Caco-2 (cell line): ENCODE results near the gene TENM3. TPM values are rescaled to one million over a fixed set of nuclear protein-coding genes. Genes with fewer than 3 reads are reported as not detected.

Experiments
- BruUV-seq: library from RNA; stranded (reverse); fragments of 400-500 nt; replicated peaks from 2 replicates; lab custom pipeline; 2021; lab: Mats Ljungman, UMichigan
- CTCF ChIA-PET: fragments of 300-600 bp; sonication (Branson Sonifier 250); formaldehyde crosslinking; loops from one replicate; lab custom pipeline; 2022; ENCODE audit warnings: antibody characterized with exemption; lab: Charles Lee
- POLR2A ChIA-PET: fragments of 300-600 bp; sonication (Branson Sonifier 250); formaldehyde crosslinking; loops from one replicate; lab custom pipeline; 2022; ENCODE audit warnings: antibody characterized with exemption; lab: Charles Lee
- DNase-seq, 2 experiments: peaks; one replicate each; pipeline versions ENCODE4 v3.0.0 to v3.0.0-alpha.2; 2020 to 2022
- H3K27me3 ChIP-seq: replicated peaks from 2 replicates; pipeline ENCODE4 v1.6.0; 2011; ENCODE audit warnings: low read length; ENCODE audit not compliant: control insufficient read depth, insufficient read depth
- H3K36me3 ChIP-seq: 2 replicates; pipeline ENCODE4 v1.5.1; 2011; ENCODE audit warnings: low read length; ENCODE audit not compliant: control insufficient read depth, insufficient read depth
- H3K4me1 ChIP-seq: fragments of 250-450 bp; sonication (Bioruptor Pico); 2 replicates; pipeline ENCODE4 v1.5.1; 2020; ENCODE audit warnings: mild to moderate bottlenecking
- H3K4me3 ChIP-seq: 2 replicates; pipeline ENCODE4 v1.5.1; 2011; ENCODE audit warnings: low read depth, mild to moderate bottlenecking, control low read depth, low read length
- H3K9me3 ChIP-seq: fragments of 250-450 bp; sonication (Bioruptor Pico); 2 replicates; pipeline ENCODE4 v1.5.1; 2020; ENCODE audit warnings: mild to moderate bottlenecking, moderate library complexity
- H3K27ac Mint-ChIP-seq: one replicate; pipeline ENCODE4 v1.8.0; 2022; ENCODE audit warnings: mixed read lengths; ENCODE audit not compliant: unreplicated experiment
- H3K27me3 Mint-ChIP-seq: one replicate; pipeline ENCODE4 v1.8.0; 2022; ENCODE audit warnings: mixed read lengths; ENCODE audit not compliant: insufficient read depth, unreplicated experiment
- H3K36me3 Mint-ChIP-seq: one replicate; pipeline ENCODE4 v1.8.0; 2022; ENCODE audit warnings: mild to moderate bottlenecking, mixed read lengths; ENCODE audit not compliant: insufficient read depth, unreplicated experiment
- H3K4me1 Mint-ChIP-seq: one replicate; pipeline ENCODE4 v1.8.0; 2022; ENCODE audit warnings: low read depth, mixed read lengths; ENCODE audit not compliant: unreplicated experiment
- H3K4me3 Mint-ChIP-seq: one replicate; pipeline ENCODE4 v1.8.0; 2022; ENCODE audit warnings: mild to moderate bottlenecking, moderate library complexity, mixed read lengths; ENCODE audit not compliant: unreplicated experiment
- H3K9me3 Mint-ChIP-seq: one replicate; pipeline ENCODE4 v1.8.0; 2022; ENCODE audit warnings: mixed read lengths; ENCODE audit not compliant: unreplicated experiment
- CTCF ChIP-seq, 2 experiments: fragments of 200-600 bp in 1 of 2; IDR thresholded peaks; 1 replicate in 1 of 2; 2 replicates in 1 of 2; pipeline versions ENCODE4 v1.5.1 to v1.8.0; 2011 to 2022; ENCODE audit warnings: antibody characterized with exemption in 1 of 2, control low read depth in 1 of 2, inconsistent platforms in 1 of 2, low read depth in 1 of 2, low read length in 1 of 2, mild to moderate bottlenecking in 1 of 2, moderate library complexity in 1 of 2; ENCODE audit not compliant: insufficient read depth in 1 of 2, severe bottlenecking in 1 of 2, unreplicated experiment in 1 of 2
- intact Hi-C: fragments of 100-400 bp; cut with micrococcal nuclease; formaldehyde crosslinking; loops from one replicate; pipeline ENCODE4 v1.10.0; 2022; ENCODE audit not compliant: unreplicated experiment
- total RNA-seq: library from RNA; stranded (reverse); gene quantifications from 2 replicates; pipeline ENCODE4 v1.2.3, GENCODE V29; 2022

TENM3 gene
- total RNA-seq, 1 experiment from 2014 or later = 94.7 TPM

DNA sequence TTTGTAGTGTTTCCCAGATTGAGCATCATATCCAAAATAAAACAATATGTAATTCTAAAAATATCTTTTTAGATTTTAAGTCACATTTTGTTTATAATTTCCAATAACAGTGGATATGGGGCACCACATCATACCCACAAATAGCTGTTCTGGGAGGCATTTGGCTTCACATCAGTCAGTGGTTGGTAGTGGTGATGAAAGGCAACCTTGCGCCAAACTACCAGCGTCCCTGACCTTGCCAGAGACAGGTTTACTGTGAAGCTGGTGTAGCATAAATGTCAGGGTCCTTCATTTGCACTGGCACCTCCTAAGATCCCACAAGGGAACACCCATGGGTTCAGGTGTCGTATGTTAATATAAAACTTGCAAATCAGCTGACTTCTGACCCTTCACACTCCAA lies 451.8 kb downstream of the TENM3 start:
- ChIA-PET CTCF (no interaction called here), POLR2A (no interaction called here)
- H3K4me3 Mint-ChIP-seq = no peak overlapping the region
- no peak for TF ChIP-seq CTCF (IDR thresholded peaks at IDR 0.05; ENCODE audit: insufficient read depth in 1 of 2, low read depth in 1 of 2, low read length in 1 of 2, severe bottlenecking in 1 of 2, unreplicated experiment in 1 of 2)
- no peak overlapping the region for H3K27ac Mint-ChIP-seq
- H3K27me3 ChIP-seq = no peaks in the 10 kb centered on the region
- H3K4me1 Mint-ChIP-seq = no peaks in the 10 kb centered on the region
- H3K27me3 Mint-ChIP-seq = no peaks in the 10 kb centered on the region
- no peaks in the 10 kb centered on the region for H3K4me1 ChIP-seq
- no peaks in the 10 kb centered on the region for H3K9me3 Mint-ChIP-seq
- H3K36me3 Mint-ChIP-seq = peaks cover 36% of the 10 kb centered on the region
- H3K4me3 ChIP-seq = no peak overlapping the region
- BruUV-seq = no TSS peak
- no peak for DNase-seq
- no peaks in the 10 kb centered on the region for H3K36me3 ChIP-seq
- H3K9me3 ChIP-seq = no peaks in the 10 kb centered on the region
- intact Hi-C loops = no loop called here

DNA sequence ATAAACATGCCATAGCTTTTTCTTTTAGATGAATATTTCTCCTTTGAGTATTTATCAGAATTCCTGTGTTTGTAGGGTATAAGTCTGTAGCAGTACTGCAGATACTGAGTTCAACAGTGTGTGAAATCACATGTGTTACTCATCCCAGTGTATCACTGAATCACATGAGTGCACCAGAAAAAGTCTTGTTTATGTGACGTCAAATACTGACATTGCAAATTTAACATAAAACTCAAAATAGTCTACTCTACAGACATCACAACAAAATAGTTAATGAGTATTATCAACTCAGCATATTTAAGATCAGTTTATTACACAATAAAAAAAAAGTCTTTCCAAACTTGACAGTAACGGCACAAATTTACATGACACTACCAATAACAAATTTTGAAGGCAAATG lies 452.6 kb downstream of the TENM3 start:
- H3K36me3 Mint-ChIP-seq = peaks cover 29% of the 10 kb centered on the region
- POLR2A ChIA-PET = no interaction called here
- no TSS peak for BruUV-seq

DNA sequence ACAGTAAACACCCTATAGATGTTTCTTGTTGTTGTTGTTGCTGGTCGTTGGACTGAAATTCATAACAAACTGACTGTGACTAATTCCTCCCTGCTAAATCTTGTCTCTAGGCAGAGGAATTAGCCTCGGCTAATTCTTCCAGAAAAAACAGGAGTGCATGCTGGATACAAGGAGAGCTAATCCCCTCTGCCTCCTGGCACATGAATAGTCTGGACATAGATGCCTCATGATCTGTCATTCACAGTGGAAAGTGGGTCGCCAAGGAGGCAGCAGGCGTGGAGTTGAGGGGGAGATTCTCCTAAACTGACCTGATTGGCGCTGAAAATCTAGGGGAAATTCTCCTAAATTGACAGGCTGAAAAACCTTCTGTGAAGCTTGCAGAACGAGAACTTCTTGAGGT lies 453.9 kb downstream of the TENM3 start:
- Mint-ChIP-seq H3K27ac (no peak overlapping the region), H3K36me3 (peaks cover 28% of the 10 kb centered on the region)
- POLR2A ChIA-PET = no interaction called here

More for the DNA sequence above, 452.6 kb downstream of the TENM3 start:
- no peak for DNase-seq
- Mint-ChIP-seq H3K4me1 (no peaks in the 10 kb centered on the region), H3K27ac (no peak overlapping the region), H3K9me3 (no peaks in the 10 kb centered on the region), H3K27me3 (no peaks in the 10 kb centered on the region), H3K4me3 (no peak overlapping the region)
- TF ChIP-seq CTCF (IDR thresholded peaks at IDR 0.05; ENCODE audit: insufficient read depth in 1 of 2, low read depth in 1 of 2, low read length in 1 of 2, severe bottlenecking in 1 of 2, unreplicated experiment in 1 of 2) = no peak
- intact Hi-C loops = no loop called here
- H3K9me3 ChIP-seq = no peaks in the 10 kb centered on the region
- CTCF ChIA-PET = no interaction called here
- H3K4me3 ChIP-seq = no peak overlapping the region
- H3K4me1 ChIP-seq = no peaks in the 10 kb centered on the region
- no peaks in the 10 kb centered on the region for H3K36me3 ChIP-seq
- no peaks in the 10 kb centered on the region for H3K27me3 ChIP-seq

More for the DNA sequence above, 453.9 kb downstream of the TENM3 start:
- CTCF ChIA-PET = no interaction called here
- H3K4me1 ChIP-seq = no peaks in the 10 kb centered on the region
- no TSS peak for BruUV-seq
- TF ChIP-seq CTCF (IDR thresholded peaks at IDR 0.05; ENCODE audit: insufficient read depth in 1 of 2, low read depth in 1 of 2, low read length in 1 of 2, severe bottlenecking in 1 of 2, unreplicated experiment in 1 of 2) = no peak
- intact Hi-C loops = no loop called here
- H3K4me3 Mint-ChIP-seq = no peak overlapping the region
- no peaks in the 10 kb centered on the region for H3K27me3 Mint-ChIP-seq
- H3K4me3 ChIP-seq = no peak overlapping the region
- no peaks in the 10 kb centered on the region for H3K27me3 ChIP-seq
- H3K36me3 ChIP-seq = no peaks in the 10 kb centered on the region
- no peak for DNase-seq
- no peaks in the 10 kb centered on the region for H3K4me1 Mint-ChIP-seq
- H3K9me3 ChIP-seq = no peaks in the 10 kb centered on the region
- no peaks in the 10 kb centered on the region for H3K9me3 Mint-ChIP-seq
